OCI-LY1 (cell line): Measurements from ENCODE around the gene MCU.

Experiments used
- H2AFZ ChIP-seq: fragments of 200-600 bp; sonication (generic), shearing (Covaris generic); 2 replicates; pipeline ENCODE4 v1.6.0; 2014; ENCODE audit warnings: antibody characterized with exemption, mild to moderate bottlenecking, low read length
- H3F3A ChIP-seq: fragments of 200-600 bp; sonication (generic), shearing (Covaris generic); 2 replicates; pipeline ENCODE4 v1.6.0; 2014; ENCODE audit warnings: mild to moderate bottlenecking, antibody characterized with exemption, low read length, moderate library complexity; ENCODE audit not compliant: insufficient read depth
- H3K27ac ChIP-seq: fragments of 200-600 bp; sonication (generic); 2 replicates; pipeline ENCODE4 v1.5.1; 2014; ENCODE audit warnings: low read length, mixed run types, mild to moderate bottlenecking, low read depth; ENCODE audit not compliant: poor library complexity, severe bottlenecking
- H3K27me3 ChIP-seq: fragments of 200-600 bp; sonication (generic); 2 replicates; pipeline ENCODE4 v1.6.0; 2014; ENCODE audit warnings: antibody characterized with exemption, mild to moderate bottlenecking, low read length, moderate library complexity; ENCODE audit not compliant: insufficient read depth
- H3K36me3 ChIP-seq: fragments of 200-600 bp; sonication (generic); 2 replicates; pipeline ENCODE4 v1.6.1; 2014; ENCODE audit warnings: mild to moderate bottlenecking, antibody characterized with exemption, low read length, moderate library complexity, mixed read lengths; ENCODE audit not compliant: insufficient read depth
- H3K4me1 ChIP-seq: fragments of 200-600 bp; sonication (generic); 2 replicates; pipeline ENCODE4 v1.5.1; 2014; ENCODE audit warnings: mild to moderate bottlenecking, low read length, moderate library complexity; ENCODE audit not compliant: insufficient read depth, severe bottlenecking
- H3K4me2 ChIP-seq: fragments of 200-600 bp; sonication (generic), shearing (Covaris generic); 2 replicates; pipeline ENCODE4 v1.6.1; 2014; ENCODE audit warnings: low read length
- H3K4me3 ChIP-seq: fragments of 200-600 bp; sonication (generic); 2 replicates; pipeline ENCODE4 v1.5.1; 2014; ENCODE audit warnings: low read length, low read depth, mild to moderate bottlenecking, mixed read lengths; ENCODE audit not compliant: poor library complexity, severe bottlenecking
- H3K79me2 ChIP-seq: fragments of 200-600 bp; shearing (Covaris generic); 2 replicates; pipeline ENCODE4 v1.6.1; 2016; ENCODE audit warnings: mixed run types, low read length, mixed read lengths; ENCODE audit not compliant: insufficient read depth
- H3K9ac ChIP-seq: fragments of 200-600 bp; sonication (generic), shearing (Covaris generic); 2 replicates; pipeline ENCODE4 v1.6.1; 2014; ENCODE audit warnings: mild to moderate bottlenecking, low read length, mixed read lengths
- H3K9me2 ChIP-seq: fragments of 200-600 bp; sonication (generic), shearing (Covaris generic); 2 replicates; pipeline ENCODE4 v1.6.1; 2014; ENCODE audit warnings: low read depth, mild to moderate bottlenecking, low read length, mixed read lengths
- H3K9me3 ChIP-seq: fragments of 200-600 bp; shearing (Covaris generic); 2 replicates; pipeline ENCODE4 v1.6.1; 2014; ENCODE audit warnings: low read length, mixed read lengths
- H4K20me1 ChIP-seq: fragments of 200-600 bp; sonication (generic), shearing (Covaris generic); 2 replicates; pipeline ENCODE4 v1.6.0; 2016; ENCODE audit warnings: mild to moderate bottlenecking, low read length; ENCODE audit not compliant: insufficient read depth
- CTCF ChIP-seq: fragments of 200-600 bp; sonication (generic), shearing (Covaris generic); IDR thresholded peaks from 2 replicates; pipeline ENCODE4 v1.5.1; 2017; ENCODE audit warnings: mild to moderate bottlenecking, antibody characterized with exemption, low read length, moderate library complexity, mixed read lengths
- EZH2 ChIP-seq: fragments of 200-600 bp; sonication (generic), shearing (Covaris generic); IDR thresholded peaks from 2 replicates; pipeline ENCODE4 v1.8.0; 2017; ENCODE audit warnings: borderline replicate concordance, mixed run types, mild to moderate bottlenecking, antibody characterized with exemption, low read length, moderate library complexity, mixed read lengths

Gene MCU

GRCh38 chr10:72855790-72856189 lies 163.8 kb downstream of the MCU start:
- TF ChIP-seq EZH2 (no peak), CTCF (no peak)
- H3K36me3 ChIP-seq: peaks cover 6% of the 10 kb centered on the region; the same call in 1 of the 2 replicates
- no peaks in the 10 kb centered on the region for H3K27me3 ChIP-seq

DNA sequence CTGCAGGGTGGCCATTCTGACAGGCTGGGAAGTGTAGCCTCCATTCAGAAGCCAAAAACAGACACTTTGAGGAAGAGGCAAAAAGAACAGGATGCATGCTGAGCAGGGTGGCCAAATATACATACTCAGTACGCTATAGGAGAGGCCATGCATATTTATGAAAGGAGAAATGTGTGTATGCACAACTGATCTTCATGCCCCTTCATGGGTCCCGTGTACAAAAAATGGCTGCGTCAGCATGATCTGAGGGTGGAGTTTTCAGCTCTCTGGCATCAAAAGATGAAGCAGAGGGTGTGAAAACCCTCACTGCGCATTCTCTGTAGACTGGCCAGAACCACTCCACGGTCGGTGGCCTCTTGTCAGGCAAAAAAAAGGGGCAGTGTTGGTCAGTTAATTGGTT lies 166.1 kb downstream of the MCU start:
- Histone ChIP-seq H3K9ac (no peak overlapping the region), H2AFZ (no peak overlapping the region), H3K4me2 (no peak overlapping the region), H3K4me3 (no peak overlapping the region), H3K9me2 (no peaks in the 10 kb centered on the region), H4K20me1 (no peaks in the 10 kb centered on the region), H3K79me2 (no peaks in the 10 kb centered on the region), H3F3A (no peaks in the 10 kb centered on the region), H3K27me3 (no peaks in the 10 kb centered on the region), H3K9me3 (no peaks in the 10 kb centered on the region), H3K36me3 (peaks cover 15% of the 10 kb centered on the region; the same call in 1 of the 2 replicates), H3K27ac (no peak overlapping the region), H3K4me1 (no peaks in the 10 kb centered on the region)
- TF ChIP-seq EZH2 (no peak), CTCF (no peak)

More at GRCh38 chr10:72855790-72856189, 163.8 kb downstream of the MCU start:
- no peak overlapping the region for H2AFZ ChIP-seq
- H3K4me1 ChIP-seq: no peaks in the 10 kb centered on the region
- H3K79me2 ChIP-seq: no peaks in the 10 kb centered on the region
- no peaks in the 10 kb centered on the region for H3F3A ChIP-seq
- H3K9me3 ChIP-seq: peaks cover 4% of the 10 kb centered on the region; the same call in 1 of the 2 replicates
- H4K20me1 ChIP-seq: no peaks in the 10 kb centered on the region
- H3K4me3 ChIP-seq: no peak overlapping the region
- no peak overlapping the region for H3K27ac ChIP-seq
- H3K9me2 ChIP-seq: no peaks in the 10 kb centered on the region
- H3K9ac ChIP-seq: no peak overlapping the region
- no peak overlapping the region for H3K4me2 ChIP-seq

- Histone ChIP-seq H3K9ac (no peak overlapping the region), H3K9me3 (no peaks in the 10 kb centered on the region), H3K27ac (no peak overlapping the region), H3K36me3 (peaks cover 15% of the 10 kb centered on the region; the same call in 1 of the 2 replicates), H2AFZ (no peak overlapping the region), H3F3A (no peaks in the 10 kb centered on the region), H3K79me2 (no peaks in the 10 kb centered on the region), H3K9me2 (no peaks in the 10 kb centered on the region), H3K27me3 (no peaks in the 10 kb centered on the region), H3K4me3 (no peak overlapping the region), H3K4me1 (no peaks in the 10 kb centered on the region), H4K20me1 (no peaks in the 10 kb centered on the region), H3K4me2 (no peak overlapping the region)
- TF ChIP-seq EZH2: no peak
- no peak for TF ChIP-seq CTCF
Measured at GRCh38 chr10:72862957-72863356, 171.0 kb downstream of the MCU start.
